Measurements from ENCODE around the gene RNF26. TPM values are rescaled to one million over a fixed set of nuclear protein-coding genes. Genes with fewer than 3 reads are reported as not detected.

RNF26 gene
- total and polyA plus RNA-seq, 4 donors = 6.3 to 19.1 (median 11.1) TPM

- Histone ChIP-seq H3K36me3 (ENCODE audit: control insufficient read depth in 4 of 4, insufficient read depth in 3 of 4, low read depth in 1 of 4, low read length in 3 of 4) (no peaks in the 10 kb centered on the region), H3K27ac (ENCODE audit: low read depth in 1 of 2, low read length in 2 of 2) (no peak overlapping the region), H3K9ac (ENCODE audit: low read depth in 1 of 2, low read length in 2 of 2) (no peak overlapping the region), H3K9me3 (ENCODE audit: control insufficient read depth in 4 of 4, low read length in 3 of 4) (no peaks in the 10 kb centered on the region), H3K4me1 (ENCODE audit: control insufficient read depth in 4 of 4, insufficient read depth in 4 of 4, low read length in 3 of 4) (peaks cover 14 to 67% (median 48%) of the 10 kb centered on the region in 4 donors), H3K27me3 (ENCODE audit: control insufficient read depth in 4 of 4, insufficient read depth in 4 of 4, low read length in 3 of 4) (no peaks in the 10 kb centered on the region), H3K4me3 (ENCODE audit: low read depth in 1 of 3, low read length in 3 of 3) (no peak overlapping the region)
- DNase-seq (ENCODE audit: low spot score) = peak; percentile 71
- 67% methylated on average over 23 of the region's 23 CpGs for WGBS
- TF ChIP-seq HNF4G (IDR thresholded peaks at IDR 0.05) (no peak), RXRA (IDR thresholded peaks at IDR 0.05) (no peak), FOXA2 (IDR thresholded peaks at IDR 0.05) (no peak), EGR1 (IDR thresholded peaks at IDR 0.05; ENCODE audit: low read depth in 2 of 2) (no peak), FOXA1 (IDR thresholded peaks at IDR 0.05) (no peak), YY1 (IDR thresholded peaks at IDR 0.05) (no peak), JUND (IDR thresholded peaks at IDR 0.05) (no peak), TAF1 (conservative IDR thresholded peaks at IDR 0.05) (no peak), CTCF (IDR thresholded peaks at IDR 0.05; ENCODE audit: low read depth, low read length, missing input control) (no peak), SP1 (IDR thresholded peaks at IDR 0.05) (no peak), ATF3 (IDR thresholded peaks at IDR 0.05) (no peak), HNF4A (conservative IDR thresholded peaks at IDR 0.05) (no peak), RAD21 (IDR thresholded peaks at IDR 0.05) (no peak), NR2F2 (IDR thresholded peaks at IDR 0.05) (no peak), GABPA (IDR thresholded peaks at IDR 0.05 in 1 of 2, conservative IDR thresholded peaks at IDR 0.05 in 1 of 2) (no peak)
- TF ChIP-seq, protein P1, sequence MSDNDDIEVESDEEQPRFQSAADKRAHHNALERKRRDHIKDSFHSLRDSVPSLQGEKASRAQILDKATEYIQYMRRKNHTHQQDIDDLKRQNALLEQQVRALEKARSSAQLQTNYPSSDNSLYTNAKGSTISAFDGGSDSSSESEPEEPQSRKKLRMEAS (IDR thresholded peaks at IDR 0.05) = no peak
- TF ChIP-seq, protein P2, sequence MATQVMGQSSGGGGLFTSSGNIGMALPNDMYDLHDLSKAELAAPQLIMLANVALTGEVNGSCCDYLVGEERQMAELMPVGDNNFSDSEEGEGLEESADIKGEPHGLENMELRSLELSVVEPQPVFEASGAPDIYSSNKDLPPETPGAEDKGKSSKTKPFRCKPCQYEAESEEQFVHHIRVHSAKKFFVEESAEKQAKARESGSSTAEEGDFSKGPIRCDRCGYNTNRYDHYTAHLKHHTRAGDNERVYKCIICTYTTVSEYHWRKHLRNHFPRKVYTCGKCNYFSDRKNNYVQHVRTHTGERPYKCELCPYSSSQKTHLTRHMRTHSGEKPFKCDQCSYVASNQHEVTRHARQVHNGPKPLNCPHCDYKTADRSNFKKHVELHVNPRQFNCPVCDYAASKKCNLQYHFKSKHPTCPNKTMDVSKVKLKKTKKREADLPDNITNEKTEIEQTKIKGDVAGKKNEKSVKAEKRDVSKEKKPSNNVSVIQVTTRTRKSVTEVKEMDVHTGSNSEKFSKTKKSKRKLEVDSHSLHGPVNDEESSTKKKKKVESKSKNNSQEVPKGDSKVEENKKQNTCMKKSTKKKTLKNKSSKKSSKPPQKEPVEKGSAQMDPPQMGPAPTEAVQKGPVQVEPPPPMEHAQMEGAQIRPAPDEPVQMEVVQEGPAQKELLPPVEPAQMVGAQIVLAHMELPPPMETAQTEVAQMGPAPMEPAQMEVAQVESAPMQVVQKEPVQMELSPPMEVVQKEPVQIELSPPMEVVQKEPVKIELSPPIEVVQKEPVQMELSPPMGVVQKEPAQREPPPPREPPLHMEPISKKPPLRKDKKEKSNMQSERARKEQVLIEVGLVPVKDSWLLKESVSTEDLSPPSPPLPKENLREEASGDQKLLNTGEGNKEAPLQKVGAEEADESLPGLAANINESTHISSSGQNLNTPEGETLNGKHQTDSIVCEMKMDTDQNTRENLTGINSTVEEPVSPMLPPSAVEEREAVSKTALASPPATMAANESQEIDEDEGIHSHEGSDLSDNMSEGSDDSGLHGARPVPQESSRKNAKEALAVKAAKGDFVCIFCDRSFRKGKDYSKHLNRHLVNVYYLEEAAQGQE (IDR thresholded peaks at IDR 0.05) = no peak
- TF ChIP-seq, protein P3, sequence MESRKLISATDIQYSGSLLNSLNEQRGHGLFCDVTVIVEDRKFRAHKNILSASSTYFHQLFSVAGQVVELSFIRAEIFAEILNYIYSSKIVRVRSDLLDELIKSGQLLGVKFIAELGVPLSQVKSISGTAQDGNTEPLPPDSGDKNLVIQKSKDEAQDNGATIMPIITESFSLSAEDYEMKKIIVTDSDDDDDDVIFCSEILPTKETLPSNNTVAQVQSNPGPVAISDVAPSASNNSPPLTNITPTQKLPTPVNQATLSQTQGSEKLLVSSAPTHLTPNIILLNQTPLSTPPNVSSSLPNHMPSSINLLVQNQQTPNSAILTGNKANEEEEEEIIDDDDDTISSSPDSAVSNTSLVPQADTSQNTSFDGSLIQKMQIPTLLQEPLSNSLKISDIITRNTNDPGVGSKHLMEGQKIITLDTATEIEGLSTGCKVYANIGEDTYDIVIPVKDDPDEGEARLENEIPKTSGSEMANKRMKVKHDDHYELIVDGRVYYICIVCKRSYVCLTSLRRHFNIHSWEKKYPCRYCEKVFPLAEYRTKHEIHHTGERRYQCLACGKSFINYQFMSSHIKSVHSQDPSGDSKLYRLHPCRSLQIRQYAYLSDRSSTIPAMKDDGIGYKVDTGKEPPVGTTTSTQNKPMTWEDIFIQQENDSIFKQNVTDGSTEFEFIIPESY (IDR thresholded peaks at IDR 0.05) = no peak
Observed at GRCh38 chr11:119373059-119373920, 39.0 kb downstream of the RNF26 start.

Data from liver (tissue), 9 donors.